Lung (tissue), 12 donors: ENCODE data around the gene PODXL2. TPM values are rescaled to one million over a fixed set of nuclear protein-coding genes. Genes with fewer than 3 reads are reported as not detected.
"Not testable (repeated sequence)": the region's sequence is repeated elsewhere in the genome, so short reads cannot be mapped to it uniquely, and the experiment has no call there.

Experiments used
- ATAC-seq: fragments of 200-7000 bp; cut with Tn5 transposase; one replicate; pipeline ENCODE4 v1.9.1; 2020; ENCODE audit warnings: moderate number of reproducible peaks; ENCODE audit not compliant: insufficient read depth, low FRiP score
- DNase-seq, 3 donors: peaks; one replicate each; pipeline ENCODE4 v3.0.0-alpha.2; 2013 to 2017
- H3K27ac ChIP-seq, 2 donors: one replicate each; pipeline ENCODE4 v1.5.1; 2013; ENCODE audit warnings: mild to moderate bottlenecking in 2 of 2, moderate library complexity in 2 of 2, control low read depth in 1 of 2, inconsistent platforms in 1 of 2, low read depth in 1 of 2, low read length in 1 of 2
- H3K27me3 ChIP-seq, 3 donors: one replicate each; pipeline ENCODE4 v1.5.1; 2013; ENCODE audit warnings: low read length in 2 of 3; ENCODE audit not compliant: control insufficient read depth in 3 of 3, insufficient read depth in 3 of 3
- H3K36me3 ChIP-seq, 4 donors: one replicate each; pipeline ENCODE4 v1.5.1; 2013; ENCODE audit warnings: low read length in 4 of 4, mild to moderate bottlenecking in 1 of 4, moderate library complexity in 1 of 4; ENCODE audit not compliant: control insufficient read depth in 4 of 4, insufficient read depth in 4 of 4
- H3K4me1 ChIP-seq, 5 donors: one replicate each; pipeline ENCODE4 v1.5.1; 2013; ENCODE audit warnings: low read length in 5 of 5, mild to moderate bottlenecking in 2 of 5, moderate library complexity in 1 of 5; ENCODE audit not compliant: control insufficient read depth in 5 of 5, insufficient read depth in 5 of 5
- H3K4me3 ChIP-seq: one replicate; pipeline ENCODE4 v1.5.1; 2013; ENCODE audit warnings: mild to moderate bottlenecking, control low read depth, moderate library complexity
- H3K9ac ChIP-seq, 2 donors: one replicate each; pipeline ENCODE4 v1.5.1; 2013; ENCODE audit warnings: low read length in 2 of 2, control low read depth in 1 of 2; ENCODE audit not compliant: insufficient read depth in 1 of 2
- H3K9me3 ChIP-seq, 4 donors: one replicate each; pipeline ENCODE4 v1.5.1; 2013; ENCODE audit warnings: low read length in 3 of 4, mild to moderate bottlenecking in 1 of 4, moderate library complexity in 1 of 4; ENCODE audit not compliant: control insufficient read depth in 4 of 4, insufficient read depth in 3 of 4
- CTCF ChIP-seq: IDR thresholded peaks from 2 replicates; pipeline ENCODE4 v1.5.1; 2012; ENCODE audit warnings: mild to moderate bottlenecking; ENCODE audit errors: control extremely low read depth, extremely low read depth
- WGBS, 2 donors: extraction: QIAGEN DNeasy Blood & Tissue Kit; methylation state at CpG; one replicate each; pipeline ENCODE4 v1.1.7; 2013; 5-methylcytosine and 5-hydroxymethylcytosine counted together
- polyA plus RNA-seq, 2 donors: library from polyadenylated mRNA; stranded (reverse); fragments of 200-250 nt; gene quantifications; one replicate each; pipeline ENCODE4 v1.2.1, GENCODE V29; 2013
- total RNA-seq, 2 donors: library from RNA; depleted of rRNA in 1 of 2; stranded (reverse); fragments of >200 nt in 1 of 2; gene quantifications; one replicate each; pipeline ENCODE4 v1.2.1, GENCODE V29; 2014 to 2021
- donor health status: control.
- donor health status: control.
- donor health status: Bipolar disorder and iron deficiency.
- donor health status: healthy.
- donor health status: DM: yes; HTN: yes; CAD: no.

The PODXL2 gene
- total and polyA plus RNA-seq, 4 donors = 3.1 to 7.3 (median 4.6) TPM

- TF ChIP-seq CTCF = no peak
- ATAC-seq (no peak), DNase-seq (no peak)
- Histone ChIP-seq H3K4me1 (peaks cover 0 to 50% (median 30%) of the 10 kb centered on the region in 5 donors), H3K9me3 (no peaks in the 10 kb centered on the region), H3K27me3 (no peaks in the 10 kb centered on the region), H3K4me3 (no peak overlapping the region), H3K27ac (peak overlapping the region in 1 of 2 donors; percentile 50), H3K9ac (no peak overlapping the region), H3K36me3 (peaks cover 0 to 1% (median 0%) of the 10 kb centered on the region in 4 donors)
- WGBS, 2 donors = 78 to 89% methylated on average over 5 of the region's 5 CpGs
Measured at GRCh38 chr3:127700406-127700805, 71.4 kb downstream of the PODXL2 start.

GRCh38 chr3:127701280-127701911, 72.4 kb downstream of the PODXL2 start:
- 70 to 81% methylated on average over 11 of the region's 11 CpGs for WGBS, 2 donors
- no peaks in the 10 kb centered on the region for H3K27me3 ChIP-seq
- peaks cover 0 to 8% (median 0%) of the 10 kb centered on the region in 4 donors for H3K36me3 ChIP-seq
- H3K9ac ChIP-seq = no peak overlapping the region
- peak overlapping the region in 1 of 2 donors; percentile 40 for H3K27ac ChIP-seq
- TF ChIP-seq CTCF = no peak
- H3K9me3 ChIP-seq = no peaks in the 10 kb centered on the region
- no peak overlapping the region for H3K4me3 ChIP-seq
- no peak for ATAC-seq
- DNase-seq = peak; percentile 47 to 72 (median 47)
- H3K4me1 ChIP-seq = peaks cover 0 to 46% (median 30%) of the 10 kb centered on the region in 5 donors

GRCh38 chr3:127702151-127702578, 73.2 kb downstream of the PODXL2 start:
- DNase-seq = peak in 1 of 3 donors; percentile 25
- no peak overlapping the region for H3K9ac ChIP-seq

GRCh38 chr3:127704840-127705239, 75.9 kb downstream of the PODXL2 start:
- not testable (repeated sequence) for H3K4me3 ChIP-seq, DNase-seq, H3K9me3 ChIP-seq, ATAC-seq, H3K27me3 ChIP-seq, H3K9ac ChIP-seq, H3K27ac ChIP-seq
- Histone ChIP-seq H3K4me1 (peaks cover 0 to 27% (median 11%) of the 10 kb centered on the region in 5 donors), H3K36me3 (peaks cover 0 to 12% (median 0%) of the 10 kb centered on the region in 4 donors)
- 96% methylated on average over 4 of the region's 4 CpGs for WGBS, 2 donors

More at GRCh38 chr3:127702151-127702578, 73.2 kb downstream of the PODXL2 start:
- H3K9me3 ChIP-seq = no peaks in the 10 kb centered on the region
- no peak for ATAC-seq
- no peak for TF ChIP-seq CTCF
- H3K4me1 ChIP-seq = peaks cover 0 to 39% (median 26%) of the 10 kb centered on the region in 5 donors
- no peaks in the 10 kb centered on the region for H3K27me3 ChIP-seq
- H3K27ac ChIP-seq = peak overlapping the region; percentile 40
- peaks cover 0 to 8% (median 0%) of the 10 kb centered on the region in 4 donors for H3K36me3 ChIP-seq
- WGBS, 2 donors = 63 to 64% methylated on average over 4 of the region's 4 CpGs
- no peak overlapping the region for H3K4me3 ChIP-seq
